HL-60 (cell line): Measurements from ENCODE around the gene CERS5.

ENCODE experiments used
- POLR2AphosphoS5 ChIP-seq: IDR thresholded peaks from 2 replicates; pipeline ENCODE4 v1.6.1; 2012; ENCODE audit warnings: low read depth
- TF ChIP-seq, protein P1 (sequence below): IDR thresholded peaks from one replicate; pipeline ENCODE4 v1.5.1; 2011; ENCODE audit warnings: low read length, control low read depth, inconsistent platforms; ENCODE audit not compliant: insufficient read depth

DNA sequence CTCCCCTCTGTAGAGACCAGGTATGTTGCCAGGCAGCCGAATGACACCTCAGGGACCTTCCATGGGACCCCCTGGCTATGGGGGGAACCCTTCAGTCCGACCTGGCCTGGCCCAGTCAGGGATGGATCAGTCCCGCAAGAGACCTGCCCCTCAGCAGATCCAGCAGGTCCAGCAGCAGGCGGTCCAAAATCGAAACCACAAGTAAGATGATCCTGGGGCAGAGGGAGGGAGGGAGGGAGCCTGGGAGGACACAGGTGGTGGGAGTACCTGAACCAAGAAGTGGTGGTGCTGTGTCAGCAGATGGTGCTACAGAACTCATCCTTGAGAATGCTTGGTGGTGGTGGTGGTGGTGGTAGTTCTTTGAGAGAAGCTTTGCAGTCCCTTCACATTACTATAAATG is 81.0 kb downstream of the CERS5 start:
- TF ChIP-seq, protein P1, sequence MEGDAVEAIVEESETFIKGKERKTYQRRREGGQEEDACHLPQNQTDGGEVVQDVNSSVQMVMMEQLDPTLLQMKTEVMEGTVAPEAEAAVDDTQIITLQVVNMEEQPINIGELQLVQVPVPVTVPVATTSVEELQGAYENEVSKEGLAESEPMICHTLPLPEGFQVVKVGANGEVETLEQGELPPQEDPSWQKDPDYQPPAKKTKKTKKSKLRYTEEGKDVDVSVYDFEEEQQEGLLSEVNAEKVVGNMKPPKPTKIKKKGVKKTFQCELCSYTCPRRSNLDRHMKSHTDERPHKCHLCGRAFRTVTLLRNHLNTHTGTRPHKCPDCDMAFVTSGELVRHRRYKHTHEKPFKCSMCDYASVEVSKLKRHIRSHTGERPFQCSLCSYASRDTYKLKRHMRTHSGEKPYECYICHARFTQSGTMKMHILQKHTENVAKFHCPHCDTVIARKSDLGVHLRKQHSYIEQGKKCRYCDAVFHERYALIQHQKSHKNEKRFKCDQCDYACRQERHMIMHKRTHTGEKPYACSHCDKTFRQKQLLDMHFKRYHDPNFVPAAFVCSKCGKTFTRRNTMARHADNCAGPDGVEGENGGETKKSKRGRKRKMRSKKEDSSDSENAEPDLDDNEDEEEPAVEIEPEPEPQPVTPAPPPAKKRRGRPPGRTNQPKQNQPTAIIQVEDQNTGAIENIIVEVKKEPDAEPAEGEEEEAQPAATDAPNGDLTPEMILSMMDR: no peak
- TF ChIP-seq POLR2AphosphoS5: no peak
